Neuronal stem cell (in vitro differentiated cells): ENCODE results near the gene KAT7.

ENCODE experiments used
- DNase-seq: peaks from one replicate; pipeline ENCODE4 v3.0.0-alpha.2; 2013; ENCODE audit warnings: low spot score
- H2AFZ ChIP-seq: one replicate; pipeline ENCODE4 v1.6.1; 2013; ENCODE audit warnings: mild to moderate bottlenecking, low read length, inconsistent platforms
- H2AK5ac ChIP-seq: 2 replicates; pipeline ENCODE4 v1.6.1; 2013; ENCODE audit warnings: low read depth, mild to moderate bottlenecking, inconsistent platforms, low read length, moderate library complexity, mixed read lengths
- H2BK120ac ChIP-seq: 2 replicates; pipeline ENCODE4 v1.6.1; 2013; ENCODE audit warnings: low read depth, mild to moderate bottlenecking, inconsistent platforms, low read length, moderate library complexity, mixed read lengths
- H2BK12ac ChIP-seq: one replicate; pipeline ENCODE4 v1.6.1; 2013; ENCODE audit warnings: low read length, inconsistent platforms
- H2BK15ac ChIP-seq: 2 replicates; pipeline ENCODE4 v1.6.1; 2013; ENCODE audit warnings: mild to moderate bottlenecking, low read length, inconsistent platforms, mixed read lengths
- H2BK5ac ChIP-seq: one replicate; pipeline ENCODE4 v1.6.1; 2013; ENCODE audit warnings: inconsistent platforms, mild to moderate bottlenecking, low read length, moderate library complexity
- H3K14ac ChIP-seq: one replicate; pipeline ENCODE4 v1.6.1; 2013; ENCODE audit warnings: low read length, inconsistent platforms
- H3K18ac ChIP-seq: 2 replicates; pipeline ENCODE4 v1.6.1; 2013; ENCODE audit warnings: low read length, inconsistent platforms
- H3K23ac ChIP-seq: 2 replicates; pipeline ENCODE4 v1.6.1; 2013; ENCODE audit warnings: low read depth, mild to moderate bottlenecking, mixed read lengths, low read length, inconsistent platforms; ENCODE audit not compliant: poor library complexity
- H3K27ac ChIP-seq: replicated peaks from 3 replicates; pipeline ENCODE4 v1.5.1; 2013; ENCODE audit warnings: low read length, inconsistent platforms
- H3K27me3 ChIP-seq, 3 experiments: 2 replicates each; pipeline ENCODE4 v1.6.1; 2013; ENCODE audit warnings: low read length in 3 of 3, mild to moderate bottlenecking in 2 of 3, inconsistent platforms in 1 of 3, low read depth in 1 of 3, mixed read lengths in 1 of 3, moderate library complexity in 1 of 3; ENCODE audit not compliant: control insufficient read depth in 3 of 3, insufficient read depth in 3 of 3
- H3K36me3 ChIP-seq, 2 donors: replicated peaks in 1 of 2; 2 replicates each; pipeline ENCODE4 v1.6.1; 2013; ENCODE audit warnings: low read length in 2 of 2; ENCODE audit not compliant: control insufficient read depth in 2 of 2, insufficient read depth in 2 of 2
- H3K4ac ChIP-seq: 2 replicates; pipeline ENCODE4 v1.6.1; 2013; ENCODE audit warnings: inconsistent platforms, mild to moderate bottlenecking, low read length, moderate library complexity
- H3K4me1 ChIP-seq, 2 donors: 1 replicate in 1 of 2; 2 replicates in 1 of 2; pipeline ENCODE4 v1.6.1; 2013; ENCODE audit warnings: low read length in 2 of 2, low read depth in 1 of 2; ENCODE audit not compliant: control insufficient read depth in 2 of 2, insufficient read depth in 1 of 2
- H3K4me2 ChIP-seq: one replicate; pipeline ENCODE4 v1.6.1; 2013; ENCODE audit warnings: mild to moderate bottlenecking, low read length, inconsistent platforms; ENCODE audit not compliant: insufficient read depth, poor library complexity, severe bottlenecking
- H3K4me3 ChIP-seq, 2 donors: 2 replicates each; pipeline ENCODE4 v1.5.1; 2013; ENCODE audit warnings: low read length in 2 of 2, mild to moderate bottlenecking in 2 of 2, inconsistent platforms in 1 of 2, moderate library complexity in 1 of 2
- H3K79me1 ChIP-seq: one replicate; pipeline ENCODE4 v1.6.1; 2013; ENCODE audit warnings: low read depth, mild to moderate bottlenecking, inconsistent platforms, low read length, moderate library complexity
- H3K9ac ChIP-seq: one replicate; pipeline ENCODE4 v1.6.1; 2013; ENCODE audit warnings: mild to moderate bottlenecking, low read depth, low read length, inconsistent platforms; ENCODE audit not compliant: poor library complexity
- H3K9me3 ChIP-seq, 2 donors: replicated peaks in 1 of 2; 2 replicates each; pipeline versions ENCODE3 to v1.6.1; 2013; ENCODE audit warnings: low read length in 2 of 2, mild to moderate bottlenecking in 2 of 2, inconsistent platforms in 1 of 2, low read depth in 1 of 2, mixed read lengths in 1 of 2, moderate library complexity in 1 of 2; ENCODE audit not compliant: control insufficient read depth in 2 of 2, insufficient read depth in 1 of 2
- H4K8ac ChIP-seq: one replicate; pipeline ENCODE4 v1.6.1; 2013; ENCODE audit warnings: low read depth, mild to moderate bottlenecking, inconsistent platforms, low read length, moderate library complexity
- H4K91ac ChIP-seq: one replicate; pipeline ENCODE4 v1.6.1; 2013; ENCODE audit warnings: low read length, low read depth, mild to moderate bottlenecking, inconsistent platforms; ENCODE audit not compliant: poor library complexity
- WGBS, 2 donors: extraction: QIAGEN DNeasy Blood & Tissue Kit; methylation state at CpG; one replicate each; pipeline ENCODE4 v1.1.7; 2013; ENCODE audit warnings: missing lambda C conversion rate in 2 of 2, mixed read lengths in 1 of 2; ENCODE audit not compliant: insufficient read length in 2 of 2, insufficient replicate concordance in 1 of 2; ENCODE audit errors: extremely low coverage in 2 of 2; 5-methylcytosine and 5-hydroxymethylcytosine counted together

Gene KAT7

GRCh38 chr17:49858796-49859195 lies 70.3 kb downstream of the KAT7 start:
- no peak overlapping the region for H2BK120ac ChIP-seq
- peak overlapping the region; percentile 84 for H2AK5ac ChIP-seq
- H4K91ac ChIP-seq, result no peak overlapping the region
- no peak overlapping the region for H3K14ac ChIP-seq
- H3K18ac ChIP-seq, result peak overlapping the region; percentile 71
- no peak overlapping the region for H3K4me3 ChIP-seq
- no CpG with 5 or more reads among the region's 6 CpGs for WGBS, 2 donors
- no peak overlapping the region for H3K4me2 ChIP-seq
- no peaks in the 10 kb centered on the region for H3K9me3 ChIP-seq
- H3K27me3 ChIP-seq, result peaks cover 0 to 41% (median 0%) of the 10 kb centered on the region in 3 experiments
- H3K23ac ChIP-seq, result no peak overlapping the region
- no peak overlapping the region for H2AFZ ChIP-seq
- no peak overlapping the region for H3K9ac ChIP-seq
- H2BK12ac ChIP-seq, result no peak overlapping the region
- no peak overlapping the region for H3K4ac ChIP-seq
- no peak overlapping the region for H3K27ac ChIP-seq
- H2BK15ac ChIP-seq, result no peak overlapping the region
- no peaks in the 10 kb centered on the region for H3K79me1 ChIP-seq
- DNase-seq, result no peak
- H2BK5ac ChIP-seq, result no peak overlapping the region
- no peak overlapping the region for H4K8ac ChIP-seq
- peaks cover 0 to 1% of the 10 kb centered on the region in 2 donors for H3K36me3 ChIP-seq
- peaks cover 0 to 6% of the 10 kb centered on the region in 2 donors for H3K4me1 ChIP-seq

- Histone ChIP-seq H3K27ac (no peak overlapping the region), H3K4me1 (peaks cover 3 to 15% of the 10 kb centered on the region in 2 donors), H3K79me1 (no peaks in the 10 kb centered on the region), H3K14ac (no peak overlapping the region), H3K27me3 (peaks cover 0 to 27% (median 0%) of the 10 kb centered on the region in 3 experiments), H3K36me3 (peaks cover 0 to 1% of the 10 kb centered on the region in 2 donors), H4K91ac (peak overlapping the region; percentile 89), H4K8ac (peak overlapping the region; percentile 65), H2BK120ac (peak overlapping the region; percentile 81), H3K4ac (no peak overlapping the region), H2BK5ac (peak overlapping the region; percentile 94), H2AFZ (no peak overlapping the region), H3K4me3 (no peak overlapping the region), H3K4me2 (no peak overlapping the region), H3K9me3 (no peaks in the 10 kb centered on the region), H2AK5ac (peak overlapping the region; percentile 95), H3K9ac (peak overlapping the region; percentile 2), H2BK15ac (no peak overlapping the region), H3K18ac (no peak overlapping the region), H2BK12ac (peak overlapping the region; percentile 73), H3K23ac (no peak overlapping the region)
- DNase-seq, result no peak
- no CpG with 5 or more reads among the region's 20 CpGs for WGBS, 2 donors
Observed at GRCh38 chr17:49859991-49860953, 71.8 kb downstream of the KAT7 start.

DNA sequence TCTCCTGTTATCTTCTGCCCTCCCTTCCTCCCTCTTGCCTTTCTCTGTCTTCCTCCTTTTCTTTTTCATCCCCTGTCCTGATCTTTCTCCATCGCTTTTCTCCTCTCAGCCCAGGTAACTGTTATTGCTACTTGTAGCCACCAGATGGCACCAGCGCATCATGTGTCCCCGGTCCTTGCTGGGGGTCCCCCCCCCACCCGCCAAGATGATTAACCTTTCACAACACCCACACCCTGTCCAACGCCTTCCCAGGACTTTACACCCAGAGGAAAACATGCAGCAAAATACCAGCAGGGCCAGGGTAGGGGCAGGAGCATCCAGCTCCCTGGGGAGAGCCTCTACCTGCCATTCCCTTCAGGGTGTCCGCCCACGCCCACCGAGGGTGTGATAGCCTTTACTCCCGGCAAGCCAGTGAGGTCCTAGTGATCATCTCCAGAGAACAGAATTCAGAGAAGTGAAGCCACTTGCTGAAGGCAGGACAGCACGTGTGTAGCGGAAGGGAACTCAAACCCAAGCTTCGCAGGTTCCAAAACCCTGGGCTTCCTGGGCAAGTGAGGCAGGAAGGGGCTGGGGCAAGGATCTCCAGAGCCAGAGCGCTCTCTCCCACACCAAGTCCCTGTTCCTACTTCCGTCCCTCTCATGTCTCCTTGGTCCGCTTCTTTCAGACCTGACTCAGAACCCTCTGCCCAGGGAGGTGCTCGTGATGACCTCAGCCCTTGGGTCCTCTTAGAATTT lies 72.8 kb downstream of the KAT7 start:
- no CpG with 5 or more reads among the region's 16 CpGs for WGBS, 2 donors
- Histone ChIP-seq H2AK5ac (peak overlapping the region; percentile 87), H3K9ac (no peak overlapping the region), H3K4me2 (no peak overlapping the region), H3K27ac (no peak overlapping the region), H2AFZ (no peak overlapping the region), H2BK120ac (no peak overlapping the region), H3K23ac (no peak overlapping the region), H2BK15ac (peak overlapping the region; percentile 98), H3K4me1 (peaks cover 13 to 24% of the 10 kb centered on the region in 2 donors), H2BK5ac (no peak overlapping the region), H3K18ac (peak overlapping the region; percentile 59), H3K4ac (no peak overlapping the region), H3K4me3 (no peak overlapping the region), H3K79me1 (no peaks in the 10 kb centered on the region), H3K36me3 (peaks cover 0 to 1% of the 10 kb centered on the region in 2 donors), H4K8ac (no peak overlapping the region), H4K91ac (no peak overlapping the region), H3K9me3 (no peaks in the 10 kb centered on the region), H3K27me3 (peaks cover 0 to 19% (median 0%) of the 10 kb centered on the region in 3 experiments), H2BK12ac (peak overlapping the region; percentile 97), H3K14ac (no peak overlapping the region)
- peak; percentile 64 for DNase-seq
